SK-N-SH (cell line): Measurements from ENCODE around the gene FANCE. TPM values are rescaled to one million over a fixed set of nuclear protein-coding genes. Genes with fewer than 3 reads are reported as not detected.

Experiments
- CTCF ChIA-PET: fragments of 300-600, 350-600 bp; formaldehyde crosslinking; extraction: SDS; loops from one replicate; lab custom pipeline; 2021; lab: Yijun Ruan, JAX
- POLR2A ChIA-PET: fragments of 350-600 bp; sonication (Branson Sonifier 250); formaldehyde crosslinking; extraction: SDS; loops from one replicate; lab custom pipeline; 2020; ENCODE audit warnings: antibody characterized with exemption, inconsistent platforms; lab: Yijun Ruan, JAX
- DNase-seq: peaks from one replicate; pipeline ENCODE4 v3.0.0; 2012
- H2AFZ ChIP-seq: fragments of 200-600 bp; sonication (generic); 2 replicates; pipeline ENCODE4 v1.8.1; 2016; ENCODE audit warnings: antibody characterized with exemption, mild to moderate bottlenecking, low read depth
- H3F3A ChIP-seq: fragments of 200-600 bp; sonication (generic); replicated peaks from 2 replicates; pipeline ENCODE3; 2016; ENCODE audit warnings: antibody characterized with exemption, mild to moderate bottlenecking; ENCODE audit not compliant: insufficient read depth
- H3K27ac ChIP-seq, 2 experiments: fragments of 200-500 bp in 1 of 2; fragments of 200-600 bp in 1 of 2; sonication (Bioruptor generic) in 1 of 2; sonication (generic), shearing (Covaris generic) in 1 of 2; 2 replicates each; pipeline versions ENCODE4 v1.5.1 to v1.6.1; 2014 to 2016; ENCODE audit warnings: low read depth in 2 of 2, inconsistent platforms in 1 of 2, low read length in 1 of 2, mild to moderate bottlenecking in 1 of 2, mixed read lengths in 1 of 2
- H3K27me3 ChIP-seq: fragments of 200-600 bp; sonication (generic), shearing (Covaris generic); 2 replicates; pipeline ENCODE4 v1.6.1; 2016; ENCODE audit warnings: mixed run types; ENCODE audit not compliant: insufficient read depth
- H3K36me3 ChIP-seq, 2 experiments: fragments of 200-500 bp in 1 of 2; fragments of 200-600 bp in 1 of 2; sonication (Bioruptor generic) in 1 of 2; sonication (generic) in 1 of 2; replicated peaks in 1 of 2; 2 replicates each; pipeline versions ENCODE3 to v1.5.1; 2014 to 2016; ENCODE audit warnings: low read length in 1 of 2, mild to moderate bottlenecking in 1 of 2; ENCODE audit not compliant: insufficient read depth in 2 of 2, control insufficient read depth in 1 of 2
- H3K4me1 ChIP-seq, 2 experiments: fragments of 200-500 bp in 1 of 2; fragments of 200-600 bp in 1 of 2; sonication (Bioruptor generic) in 1 of 2; sonication (generic), shearing (Covaris generic) in 1 of 2; 2 replicates each; pipeline versions ENCODE4 v1.5.1 to v1.6.1; 2014 to 2016; ENCODE audit warnings: low read depth in 1 of 2, low read length in 1 of 2, mixed run types in 1 of 2; ENCODE audit not compliant: insufficient read depth in 2 of 2, control insufficient read depth in 1 of 2
- H3K4me2 ChIP-seq: fragments of 200-600 bp; sonication (generic), shearing (Covaris generic); 2 replicates; pipeline ENCODE4 v1.6.1; 2017; ENCODE audit warnings: mixed run types
- H3K4me3 ChIP-seq, 2 experiments: fragments of 200-500 bp in 1 of 2; fragments of 200-600 bp in 1 of 2; sonication (Bioruptor generic) in 1 of 2; sonication (generic), shearing (Covaris generic) in 1 of 2; 2 replicates each; pipeline versions ENCODE4 v1.5.1 to v1.8.1; 2014 to 2016; ENCODE audit warnings: low read depth in 2 of 2, inconsistent platforms in 1 of 2, low read length in 1 of 2, mild to moderate bottlenecking in 1 of 2, mixed read lengths in 1 of 2, moderate library complexity in 1 of 2
- H3K79me2 ChIP-seq: fragments of 200-600 bp; sonication (generic); 2 replicates; pipeline ENCODE4 v1.8.1; 2017; ENCODE audit warnings: mild to moderate bottlenecking; ENCODE audit not compliant: insufficient read depth
- H3K9ac ChIP-seq: fragments of 200-600 bp; sonication (generic); 2 replicates; pipeline ENCODE4 v1.6.1; 2017; ENCODE audit warnings: mixed run types
- H3K9me2 ChIP-seq: fragments of 200-600 bp; sonication (generic); 2 replicates; pipeline ENCODE4 v1.6.1; 2017; ENCODE audit warnings: mixed run types
- H3K9me3 ChIP-seq: fragments of 200-600 bp; sonication (generic); 2 replicates; pipeline ENCODE4 v1.6.1; 2017; ENCODE audit warnings: mixed run types, mild to moderate bottlenecking, moderate library complexity
- H4K20me1 ChIP-seq: fragments of 200-600 bp; sonication (generic); 2 replicates; pipeline ENCODE4 v1.6.1; 2017; ENCODE audit warnings: mild to moderate bottlenecking, mixed run types; ENCODE audit not compliant: insufficient read depth
- CHD2 ChIP-seq: fragments of 150-350 bp; IDR thresholded peaks from 2 replicates; pipeline ENCODE4 v1.6.1; 2018; ENCODE audit warnings: low read length; ENCODE audit not compliant: partially characterized antibody
- EP300 ChIP-seq, 2 experiments: IDR thresholded peaks; 2 replicates each; pipeline versions ENCODE4 v1.4.0 to v1.6.1; 2012; ENCODE audit warnings: borderline replicate concordance in 1 of 2, low read depth in 1 of 2, low read length in 1 of 2
- EZH2phosphoT487 ChIP-seq: fragments of 200-600 bp; sonication (generic); IDR thresholded peaks from 2 replicates; pipeline ENCODE4 v1.6.1; 2017; ENCODE audit warnings: low read depth, mixed run types, mild to moderate bottlenecking, antibody characterized with exemption, moderate library complexity, borderline replicate concordance
- FOSL2 ChIP-seq: IDR thresholded peaks from 2 replicates; pipeline ENCODE4 v1.4.0; 2012; ENCODE audit warnings: low read depth, mild to moderate bottlenecking, moderate library complexity, borderline replicate concordance
- GATA2 ChIP-seq: sonication (generic); formaldehyde crosslinking; IDR thresholded peaks from 2 replicates; pipeline ENCODE4 v1.5.0; 2020; ENCODE audit warnings: mild to moderate bottlenecking, missing genetic modification reagents
- JUND ChIP-seq: IDR thresholded peaks from 2 replicates; pipeline ENCODE4 v1.4.0; 2012
- NFIC ChIP-seq: IDR thresholded peaks from 2 replicates; pipeline ENCODE4 v1.4.0; 2012; ENCODE audit warnings: borderline replicate concordance
- NRF1 ChIP-seq: IDR thresholded peaks from 2 replicates; pipeline ENCODE4 v1.6.1; 2012; ENCODE audit warnings: low read depth, mild to moderate bottlenecking, low read length
- RFX5 ChIP-seq: IDR thresholded peaks from 2 replicates; pipeline ENCODE4 v1.6.1; 2012; ENCODE audit warnings: mild to moderate bottlenecking, improper control_type of control experiment, low read length
- RXRA ChIP-seq: IDR thresholded peaks from 2 replicates; pipeline ENCODE4 v1.4.0; 2012; ENCODE audit warnings: low read depth, mild to moderate bottlenecking, borderline replicate concordance
- TAF1 ChIP-seq: IDR thresholded peaks from 2 replicates; pipeline ENCODE4 v1.6.1; 2012; ENCODE audit warnings: low read depth, mild to moderate bottlenecking, low read length, moderate library complexity, borderline replicate concordance
- TCF12 ChIP-seq: IDR thresholded peaks from 2 replicates; pipeline ENCODE4 v1.4.0; 2012
- YY1 ChIP-seq: IDR thresholded peaks from 2 replicates; pipeline ENCODE4 v1.4.0; 2012; ENCODE audit warnings: low read depth, mild to moderate bottlenecking
- WGBS: methylation state at CpG from one replicate; pipeline ENCODE4 v1.1.6; 2017; ENCODE audit warnings: low lambda C conversion rate; 5-methylcytosine and 5-hydroxymethylcytosine counted together
- polyA plus RNA-seq, 3 experiments: library from polyadenylated mRNA; depleted of rRNA; stranded (reverse); fragments of >200 nt; gene quantifications; 2 replicates each; pipeline ENCODE4 v1.2.3, GENCODE V29; 2012
- TF ChIP-seq, protein P1 (sequence below): IDR thresholded peaks from 2 replicates; pipeline ENCODE4 v1.4.0; 2012; ENCODE audit warnings: low read depth
- TF ChIP-seq, protein P2 (sequence below): fragments of 150-350 bp; IDR thresholded peaks from 2 replicates; pipeline ENCODE4 v1.6.1; 2017; ENCODE audit warnings: antibody characterized with exemption, low read length, low read depth, borderline replicate concordance
- TF ChIP-seq, protein P3 (sequence below): fragments of 200-600 bp; sonication (generic); IDR thresholded peaks from 2 replicates; pipeline ENCODE4 v1.6.1; 2017; ENCODE audit warnings: antibody characterized with exemption, mild to moderate bottlenecking, moderate library complexity

FANCE gene
- polyA plus RNA-seq, 1 of the 3 experiments (the other 2 are of a cell fraction): 5.8 TPM

DNA sequence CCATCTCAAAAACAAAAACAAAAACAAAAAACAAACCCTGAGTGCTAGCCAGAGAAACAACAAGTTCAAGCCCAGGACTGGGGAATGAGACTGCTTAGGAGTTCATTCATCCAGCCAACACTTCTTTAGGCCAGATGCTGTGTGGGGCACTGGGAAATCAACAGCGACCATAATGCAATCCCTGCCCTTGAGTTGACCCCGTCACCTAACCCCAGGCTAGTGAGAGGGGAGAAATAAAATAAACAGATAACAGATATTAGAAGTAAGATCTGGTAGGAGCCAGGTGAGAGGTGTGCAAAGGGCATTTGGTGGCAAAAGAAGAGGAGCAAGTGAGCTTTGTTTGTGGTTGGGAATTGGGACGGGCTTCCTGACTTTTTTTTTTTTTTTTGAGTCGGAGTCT is 11.2 kb downstream of the FANCE start:
- Histone ChIP-seq H4K20me1 (no peaks in the 10 kb centered on the region), H3K27ac (no peak overlapping the region), H3K9ac (no peak overlapping the region), H3K36me3 (peaks cover 0 to 5% of the 10 kb centered on the region in 2 experiments), H3K4me1 (peaks cover 0 to 5% of the 10 kb centered on the region in 2 experiments; a peak in 1 of 4 replicates), H3K4me3 (no peak overlapping the region), H3K9me3 (no peaks in the 10 kb centered on the region), H3K9me2 (no peaks in the 10 kb centered on the region), H3F3A (peaks cover under 1% of the 10 kb centered on the region), H3K27me3 (no peaks in the 10 kb centered on the region), H3K4me2 (no peak overlapping the region), H3K79me2 (peaks cover 2% of the 10 kb centered on the region), H2AFZ (no peak overlapping the region)
- ChIA-PET POLR2A (no interaction called here), CTCF (interaction anchor here (1.0 kb wide), 1 partner anchor 121 kb away, joined by 3 read pairs; no protein-coding TSS in a partner anchor)
- DNase-seq: no peak
- 80% methylated on average over 4 of the region's 4 CpGs for WGBS
- no peak for TF ChIP-seq EP300 (IDR thresholded peaks at IDR 0.05; ENCODE audit: borderline replicate concordance in 1 of 2, low read depth in 1 of 2, low read length in 1 of 2)
- TF ChIP-seq NFIC: no peak
- TF ChIP-seq FOSL2: no peak
- TF ChIP-seq, protein P1, sequence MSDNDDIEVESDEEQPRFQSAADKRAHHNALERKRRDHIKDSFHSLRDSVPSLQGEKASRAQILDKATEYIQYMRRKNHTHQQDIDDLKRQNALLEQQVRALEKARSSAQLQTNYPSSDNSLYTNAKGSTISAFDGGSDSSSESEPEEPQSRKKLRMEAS: no peak
- no peak for TF ChIP-seq NRF1
- no peak for TF ChIP-seq TCF12
- no peak for TF ChIP-seq GATA2 (CRISPR knock-in tag)
- no peak for TF ChIP-seq TAF1
- TF ChIP-seq CHD2: no peak
- TF ChIP-seq YY1: no peak
- TF ChIP-seq, protein P2, sequence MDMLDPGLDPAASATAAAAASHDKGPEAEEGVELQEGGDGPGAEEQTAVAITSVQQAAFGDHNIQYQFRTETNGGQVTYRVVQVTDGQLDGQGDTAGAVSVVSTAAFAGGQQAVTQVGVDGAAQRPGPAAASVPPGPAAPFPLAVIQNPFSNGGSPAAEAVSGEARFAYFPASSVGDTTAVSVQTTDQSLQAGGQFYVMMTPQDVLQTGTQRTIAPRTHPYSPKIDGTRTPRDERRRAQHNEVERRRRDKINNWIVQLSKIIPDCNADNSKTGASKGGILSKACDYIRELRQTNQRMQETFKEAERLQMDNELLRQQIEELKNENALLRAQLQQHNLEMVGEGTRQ: no peak
- no peak for TF ChIP-seq JUND
- TF ChIP-seq RFX5: no peak

DNA sequence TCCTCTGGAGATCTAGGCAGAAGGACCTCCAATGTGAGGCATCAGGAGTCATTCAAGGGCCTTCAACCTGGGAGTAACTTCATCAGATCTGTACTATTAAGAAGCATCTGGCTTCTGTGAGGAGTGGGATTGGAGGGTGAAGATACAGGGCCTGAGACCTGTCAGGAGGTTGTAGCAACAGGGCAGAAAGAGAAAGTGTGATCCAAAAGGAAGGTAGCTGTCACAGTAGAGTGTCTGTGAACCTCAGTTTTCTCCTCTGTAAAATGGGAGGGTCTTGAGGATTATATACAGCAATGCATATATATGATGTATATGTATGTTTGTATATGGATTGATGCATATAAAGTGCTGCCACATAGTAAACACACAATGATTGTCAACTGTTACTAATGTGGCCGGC is 13.5 kb downstream of the FANCE start:
- Histone ChIP-seq H3K79me2 (peaks cover 25% of the 10 kb centered on the region), H3K9me2 (no peaks in the 10 kb centered on the region), H3K4me1 (peaks cover 9 to 16% of the 10 kb centered on the region in 2 experiments; a peak in 3 of 4 replicates), H4K20me1 (peaks cover 20% of the 10 kb centered on the region), H3K9me3 (no peaks in the 10 kb centered on the region), H3K27me3 (no peaks in the 10 kb centered on the region), H3K4me3 (no peak overlapping the region), H3K27ac (no peak overlapping the region), H3K4me2 (no peak overlapping the region), H3K9ac (no peak overlapping the region), H2AFZ (no peak overlapping the region), H3F3A (peaks cover 19% of the 10 kb centered on the region), H3K36me3 (peaks cover 12 to 22% of the 10 kb centered on the region in 2 experiments)
- TF ChIP-seq RXRA (no peak), EZH2phosphoT487 (no peak)
- TF ChIP-seq, protein P2: no peak
- TF ChIP-seq, protein P3, sequence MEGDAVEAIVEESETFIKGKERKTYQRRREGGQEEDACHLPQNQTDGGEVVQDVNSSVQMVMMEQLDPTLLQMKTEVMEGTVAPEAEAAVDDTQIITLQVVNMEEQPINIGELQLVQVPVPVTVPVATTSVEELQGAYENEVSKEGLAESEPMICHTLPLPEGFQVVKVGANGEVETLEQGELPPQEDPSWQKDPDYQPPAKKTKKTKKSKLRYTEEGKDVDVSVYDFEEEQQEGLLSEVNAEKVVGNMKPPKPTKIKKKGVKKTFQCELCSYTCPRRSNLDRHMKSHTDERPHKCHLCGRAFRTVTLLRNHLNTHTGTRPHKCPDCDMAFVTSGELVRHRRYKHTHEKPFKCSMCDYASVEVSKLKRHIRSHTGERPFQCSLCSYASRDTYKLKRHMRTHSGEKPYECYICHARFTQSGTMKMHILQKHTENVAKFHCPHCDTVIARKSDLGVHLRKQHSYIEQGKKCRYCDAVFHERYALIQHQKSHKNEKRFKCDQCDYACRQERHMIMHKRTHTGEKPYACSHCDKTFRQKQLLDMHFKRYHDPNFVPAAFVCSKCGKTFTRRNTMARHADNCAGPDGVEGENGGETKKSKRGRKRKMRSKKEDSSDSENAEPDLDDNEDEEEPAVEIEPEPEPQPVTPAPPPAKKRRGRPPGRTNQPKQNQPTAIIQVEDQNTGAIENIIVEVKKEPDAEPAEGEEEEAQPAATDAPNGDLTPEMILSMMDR: no peak
- CTCF ChIA-PET: interaction anchor here (1.3 to 6.6 kb wide), 6 partner anchors 8 to 272 kb away, joined by 3 to 102 read pairs (median 22); partner anchors contain the start of genes FANCE and PPARD
- WGBS: 100% methylated on average over 1 of the region's 1 CpG
- no peak for DNase-seq
- POLR2A ChIA-PET: no interaction called here
